Endodermal cell (in vitro differentiated cells): ENCODE data around the gene UNC13B. TPM values are rescaled to one million over a fixed set of nuclear protein-coding genes. Genes with fewer than 3 reads are reported as not detected.

Experiments used
- DNase-seq: peaks from one replicate; pipeline ENCODE4 v3.0.0-alpha.2; 2017
- H3K27ac ChIP-seq: 2 replicates; pipeline ENCODE4 v1.5.1; 2013; ENCODE audit warnings: mild to moderate bottlenecking, low read depth, low read length, moderate library complexity
- H3K27me3 ChIP-seq: 2 replicates; pipeline ENCODE4 v1.6.1; 2013; ENCODE audit warnings: mild to moderate bottlenecking, low read length, moderate library complexity; ENCODE audit not compliant: insufficient read depth, control insufficient read depth, poor library complexity, severe bottlenecking
- H3K36me3 ChIP-seq: 2 replicates; pipeline ENCODE4 v1.7.0; 2013; ENCODE audit warnings: mild to moderate bottlenecking, low read length, moderate library complexity; ENCODE audit not compliant: control insufficient read depth, insufficient read depth
- H3K4me1 ChIP-seq: one replicate; pipeline ENCODE4 v1.7.0; 2013; ENCODE audit warnings: low read length; ENCODE audit not compliant: control insufficient read depth, insufficient read depth
- H3K4me3 ChIP-seq: 2 replicates; pipeline ENCODE4 v1.5.1; 2013; ENCODE audit warnings: mild to moderate bottlenecking, low read length, moderate library complexity
- H3K9ac ChIP-seq: 2 replicates; pipeline ENCODE4 v1.6.1; 2013; ENCODE audit warnings: mild to moderate bottlenecking, low read length, moderate library complexity; ENCODE audit not compliant: poor library complexity, severe bottlenecking; ENCODE audit errors: extremely low read depth
- H3K9me3 ChIP-seq: 2 replicates; pipeline ENCODE4 v1.6.1; 2013; ENCODE audit warnings: mild to moderate bottlenecking, low read length, moderate library complexity; ENCODE audit not compliant: control insufficient read depth
- H3K27ac Mint-ChIP-seq: 2 replicates; pipeline ENCODE4 v1.8.0; 2020; ENCODE audit warnings: mixed read lengths
- H3K27me3 Mint-ChIP-seq: 2 replicates; pipeline ENCODE4 v1.8.0; 2021; ENCODE audit warnings: mild to moderate bottlenecking, mixed read lengths; ENCODE audit not compliant: insufficient read depth
- H3K36me3 Mint-ChIP-seq: 2 replicates; pipeline ENCODE4 v1.8.0; 2020; ENCODE audit warnings: low read depth, mixed read lengths
- H3K4me1 Mint-ChIP-seq: 2 replicates; pipeline ENCODE4 v1.8.0; 2020; ENCODE audit warnings: mixed read lengths
- H3K4me3 Mint-ChIP-seq: 2 replicates; pipeline ENCODE4 v1.8.0; 2020; ENCODE audit warnings: mild to moderate bottlenecking, moderate library complexity, mixed read lengths
- H3K9me3 Mint-ChIP-seq: 2 replicates; pipeline ENCODE4 v1.8.0; 2020; ENCODE audit warnings: mild to moderate bottlenecking, mixed read lengths
- WGBS, 2 experiments: methylation state at CpG; one replicate each; pipeline versions ENCODE4 v1.1.5 to v1.1.7; 2013; ENCODE audit warnings: missing lambda C conversion rate in 2 of 2, mixed read lengths in 1 of 2; ENCODE audit not compliant: insufficient coverage in 1 of 2, insufficient read length in 1 of 2; 5-methylcytosine and 5-hydroxymethylcytosine counted together
- total RNA-seq, 2 donors: library from RNA; stranded (reverse); fragmentation: NEBNext Ultra II Directional in 1 of 2; extraction: Animal tissue kit (Norgen Biotek cat#: 25700) in 1 of 2; gene quantifications; 2 replicates in 1 of 2; 3 replicates in 1 of 2; pipeline ENCODE4 v1.2.1, GENCODE V29; 2021
- TF ChIP-seq, protein P1 (sequence below): fragments of 200-600 bp; sonication (generic); conservative IDR thresholded peaks from 2 replicates; pipeline ENCODE4 v1.5.0; 2021; ENCODE audit warnings: antibody characterized with exemption, mild to moderate bottlenecking

UNC13B gene
- total RNA-seq, 2 donors from 2014 or later, result 53.9 to 57.2 TPM

- Histone ChIP-seq H3K4me1 (no peaks in the 10 kb centered on the region), H3K36me3 (peaks cover 21% of the 10 kb centered on the region), H3K4me3 (no peak overlapping the region), H3K27ac (no peak overlapping the region), H3K27me3 (no peaks in the 10 kb centered on the region), H3K9ac (no peak overlapping the region), H3K9me3 (peaks cover 6% of the 10 kb centered on the region)
- 90 to 96% methylated on average over 2 to 4 of the region's 4 CpGs for WGBS, 2 experiments
- H3K4me1 Mint-ChIP-seq, result peaks cover 6% of the 10 kb centered on the region
- H3K9me3 Mint-ChIP-seq, result no peaks in the 10 kb centered on the region
- H3K27me3 Mint-ChIP-seq, result no peaks in the 10 kb centered on the region
- no peak overlapping the region for H3K27ac Mint-ChIP-seq
- H3K4me3 Mint-ChIP-seq, result no peak overlapping the region
- H3K36me3 Mint-ChIP-seq, result peaks cover 32% of the 10 kb centered on the region
- no peak for DNase-seq
- TF ChIP-seq, protein P1, sequence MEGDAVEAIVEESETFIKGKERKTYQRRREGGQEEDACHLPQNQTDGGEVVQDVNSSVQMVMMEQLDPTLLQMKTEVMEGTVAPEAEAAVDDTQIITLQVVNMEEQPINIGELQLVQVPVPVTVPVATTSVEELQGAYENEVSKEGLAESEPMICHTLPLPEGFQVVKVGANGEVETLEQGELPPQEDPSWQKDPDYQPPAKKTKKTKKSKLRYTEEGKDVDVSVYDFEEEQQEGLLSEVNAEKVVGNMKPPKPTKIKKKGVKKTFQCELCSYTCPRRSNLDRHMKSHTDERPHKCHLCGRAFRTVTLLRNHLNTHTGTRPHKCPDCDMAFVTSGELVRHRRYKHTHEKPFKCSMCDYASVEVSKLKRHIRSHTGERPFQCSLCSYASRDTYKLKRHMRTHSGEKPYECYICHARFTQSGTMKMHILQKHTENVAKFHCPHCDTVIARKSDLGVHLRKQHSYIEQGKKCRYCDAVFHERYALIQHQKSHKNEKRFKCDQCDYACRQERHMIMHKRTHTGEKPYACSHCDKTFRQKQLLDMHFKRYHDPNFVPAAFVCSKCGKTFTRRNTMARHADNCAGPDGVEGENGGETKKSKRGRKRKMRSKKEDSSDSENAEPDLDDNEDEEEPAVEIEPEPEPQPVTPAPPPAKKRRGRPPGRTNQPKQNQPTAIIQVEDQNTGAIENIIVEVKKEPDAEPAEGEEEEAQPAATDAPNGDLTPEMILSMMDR, result no peak
Measured at GRCh38 chr9:35313916-35314315, 152.1 kb downstream of the UNC13B start.

DNA sequence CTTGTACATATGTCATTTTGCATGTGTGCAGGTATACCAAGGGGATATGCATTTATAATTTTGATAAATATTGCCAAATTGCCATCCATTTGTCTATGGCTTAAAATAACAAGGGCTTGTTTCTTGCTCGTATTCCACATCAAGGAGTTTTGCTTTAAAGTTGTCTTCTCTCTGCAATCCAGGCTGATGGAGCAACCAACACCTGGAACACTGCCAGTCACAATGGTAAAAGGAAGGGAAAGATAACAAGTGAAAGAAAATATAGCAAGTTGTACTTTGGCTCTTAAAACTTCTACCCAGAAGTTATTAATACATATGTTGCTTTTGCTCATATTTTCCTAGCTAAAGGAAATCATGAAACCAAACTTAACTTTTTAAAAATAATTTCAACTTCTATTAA lies 156.9 kb downstream of the UNC13B start:
- H3K27me3 ChIP-seq, result no peaks in the 10 kb centered on the region
- no peak overlapping the region for H3K4me3 Mint-ChIP-seq

DNA sequence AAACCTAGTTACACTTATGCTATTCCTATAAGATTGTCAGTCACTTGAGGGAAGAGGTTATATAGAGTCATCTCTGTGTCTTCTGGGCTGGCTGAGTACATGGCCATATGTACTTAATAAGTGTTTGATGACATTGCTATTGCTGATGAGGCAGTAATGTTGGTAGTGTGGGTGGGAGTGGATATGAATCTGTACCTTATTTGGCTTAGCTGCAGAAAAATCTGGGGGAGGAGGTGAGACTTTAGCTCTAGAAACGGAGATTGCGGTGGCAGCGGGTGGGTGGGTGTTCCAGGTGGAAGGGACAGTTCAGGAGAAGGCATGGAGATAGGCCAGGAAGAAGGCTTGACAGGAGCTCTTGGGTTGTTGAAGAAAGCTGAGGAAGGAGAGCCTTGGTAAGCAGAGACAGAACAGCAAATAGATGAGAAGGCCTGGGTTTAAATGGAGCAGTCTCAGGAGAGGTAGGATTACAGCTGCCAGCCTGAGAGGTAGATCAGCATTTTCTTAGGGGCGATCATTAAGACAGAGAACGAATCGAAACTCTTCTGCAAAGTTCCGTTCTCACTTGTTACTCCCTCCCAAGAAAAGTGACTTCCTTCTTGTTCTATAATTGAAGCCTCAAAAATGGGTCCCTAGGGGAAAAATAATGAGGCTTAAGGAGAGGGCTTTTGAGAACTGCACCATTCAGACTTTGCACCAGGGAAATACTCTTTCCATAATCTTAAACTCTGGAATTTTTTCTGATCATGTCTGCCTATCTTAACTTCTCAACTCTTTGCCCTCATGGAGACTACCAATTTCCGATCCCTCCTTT lies 160.5 kb downstream of the UNC13B start:
- H3K4me3 Mint-ChIP-seq, result no peak overlapping the region
- H3K27me3 Mint-ChIP-seq, result no peaks in the 10 kb centered on the region
- 92 to 94% methylated on average over 6 to 8 of the region's 8 CpGs for WGBS, 2 experiments
- H3K4me3 ChIP-seq, result no peak overlapping the region
- no peaks in the 10 kb centered on the region for H3K27me3 ChIP-seq
- TF ChIP-seq, protein P1, result no peak
- no peaks in the 10 kb centered on the region for H3K9me3 Mint-ChIP-seq
- H3K9ac ChIP-seq, result no peak overlapping the region
- DNase-seq, result no peak
- no peak overlapping the region for H3K27ac ChIP-seq
- H3K4me1 Mint-ChIP-seq, result no peaks in the 10 kb centered on the region
- H3K36me3 Mint-ChIP-seq, result peaks cover 17% of the 10 kb centered on the region
- H3K4me1 ChIP-seq, result no peaks in the 10 kb centered on the region
- H3K9me3 ChIP-seq, result peaks cover 6% of the 10 kb centered on the region
- H3K36me3 ChIP-seq, result peaks cover 6% of the 10 kb centered on the region
- H3K27ac Mint-ChIP-seq, result no peak overlapping the region

More for the DNA sequence above, 156.9 kb downstream of the UNC13B start:
- H3K9ac ChIP-seq, result no peak overlapping the region
- WGBS, 2 experiments, result 74% methylated on average over 1 of the region's 1 CpG; no CpG with 5 or more reads in 1 of the 2 experiments
- H3K9me3 ChIP-seq, result peaks cover 6% of the 10 kb centered on the region
- no peak overlapping the region for H3K4me3 ChIP-seq
- no peak for DNase-seq
- no peaks in the 10 kb centered on the region for H3K27me3 Mint-ChIP-seq
- H3K27ac Mint-ChIP-seq, result no peak overlapping the region
- peaks cover 11% of the 10 kb centered on the region for H3K36me3 ChIP-seq
- peaks cover 28% of the 10 kb centered on the region for H3K36me3 Mint-ChIP-seq
- TF ChIP-seq, protein P1, result no peak
- no peaks in the 10 kb centered on the region for H3K4me1 Mint-ChIP-seq
- H3K9me3 Mint-ChIP-seq, result no peaks in the 10 kb centered on the region
- H3K4me1 ChIP-seq, result no peaks in the 10 kb centered on the region
- no peak overlapping the region for H3K27ac ChIP-seq
